ENCODE measurements around the gene MYO16. TPM values are rescaled to one million over a fixed set of nuclear protein-coding genes. Genes with fewer than 3 reads are reported as not detected.

Gene MYO16
- total and polyA plus RNA-seq, 12 donors = 0.56 to 2.4 (median 1.4) TPM

GRCh38 chr13:109012115-109012514 lies 382.7 kb downstream of the MYO16 start:
- Histone ChIP-seq H3K36me3 (replicated peaks in 1 of 2) (no peaks in the 10 kb centered on the region), H3K4me1 (replicated peaks in 1 of 2) (no peaks in the 10 kb centered on the region), H3K27me3 (no peaks in the 10 kb centered on the region), H3K4me3 (no peak overlapping the region), H3K27ac (no peak overlapping the region), H3K9me3 (replicated peaks in 1 of 3) (no peaks in the 10 kb centered on the region)
- no peak for DNase-seq
- 80 to 92% (median 85%) methylated on average over 5 of the region's 5 CpGs for WGBS, 4 donors
- TF ChIP-seq POLR2A (IDR thresholded peaks at IDR 0.05) = no peak
- TF ChIP-seq, protein P1, sequence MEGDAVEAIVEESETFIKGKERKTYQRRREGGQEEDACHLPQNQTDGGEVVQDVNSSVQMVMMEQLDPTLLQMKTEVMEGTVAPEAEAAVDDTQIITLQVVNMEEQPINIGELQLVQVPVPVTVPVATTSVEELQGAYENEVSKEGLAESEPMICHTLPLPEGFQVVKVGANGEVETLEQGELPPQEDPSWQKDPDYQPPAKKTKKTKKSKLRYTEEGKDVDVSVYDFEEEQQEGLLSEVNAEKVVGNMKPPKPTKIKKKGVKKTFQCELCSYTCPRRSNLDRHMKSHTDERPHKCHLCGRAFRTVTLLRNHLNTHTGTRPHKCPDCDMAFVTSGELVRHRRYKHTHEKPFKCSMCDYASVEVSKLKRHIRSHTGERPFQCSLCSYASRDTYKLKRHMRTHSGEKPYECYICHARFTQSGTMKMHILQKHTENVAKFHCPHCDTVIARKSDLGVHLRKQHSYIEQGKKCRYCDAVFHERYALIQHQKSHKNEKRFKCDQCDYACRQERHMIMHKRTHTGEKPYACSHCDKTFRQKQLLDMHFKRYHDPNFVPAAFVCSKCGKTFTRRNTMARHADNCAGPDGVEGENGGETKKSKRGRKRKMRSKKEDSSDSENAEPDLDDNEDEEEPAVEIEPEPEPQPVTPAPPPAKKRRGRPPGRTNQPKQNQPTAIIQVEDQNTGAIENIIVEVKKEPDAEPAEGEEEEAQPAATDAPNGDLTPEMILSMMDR (IDR thresholded peaks at IDR 0.05) = no peak
- intact Hi-C loops (cut with DNase I) = no loop called here

DNA sequence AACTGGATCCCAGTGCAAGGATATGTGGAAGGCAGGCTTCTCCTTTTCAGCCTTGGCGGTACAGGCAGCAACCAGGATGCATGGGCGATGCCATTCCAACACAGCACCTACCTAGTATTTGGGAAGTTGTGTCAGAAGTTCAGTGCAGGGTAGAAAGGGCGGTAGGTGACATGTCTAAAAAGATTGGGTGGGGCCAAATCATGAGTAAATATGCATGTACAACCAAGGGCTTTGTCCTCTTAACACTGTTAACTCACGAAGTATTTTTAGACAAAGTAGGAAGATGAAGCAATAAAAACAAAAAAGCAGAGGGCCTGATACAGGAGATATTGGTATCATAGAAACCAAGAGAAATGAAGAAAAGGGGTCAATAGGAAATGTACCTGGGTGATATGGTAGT lies 392.1 kb downstream of the MYO16 start:
- WGBS, 4 donors = 88 to 99% (median 97%) methylated on average over 4 of the region's 4 CpGs
- Histone ChIP-seq H3K9me3 (replicated peaks in 1 of 3) (no peaks in the 10 kb centered on the region), H3K27me3 (no peaks in the 10 kb centered on the region), H3K36me3 (replicated peaks in 1 of 2) (no peaks in the 10 kb centered on the region), H3K4me3 (no peak overlapping the region), H3K4me1 (replicated peaks in 1 of 2) (no peaks in the 10 kb centered on the region), H3K27ac (no peak overlapping the region)
- intact Hi-C loops (cut with DNase I) = no loop called here
- no peak for DNase-seq
- no peak for TF ChIP-seq POLR2A (IDR thresholded peaks at IDR 0.05)
- TF ChIP-seq, protein P1 (IDR thresholded peaks at IDR 0.05) = no peak

DNA sequence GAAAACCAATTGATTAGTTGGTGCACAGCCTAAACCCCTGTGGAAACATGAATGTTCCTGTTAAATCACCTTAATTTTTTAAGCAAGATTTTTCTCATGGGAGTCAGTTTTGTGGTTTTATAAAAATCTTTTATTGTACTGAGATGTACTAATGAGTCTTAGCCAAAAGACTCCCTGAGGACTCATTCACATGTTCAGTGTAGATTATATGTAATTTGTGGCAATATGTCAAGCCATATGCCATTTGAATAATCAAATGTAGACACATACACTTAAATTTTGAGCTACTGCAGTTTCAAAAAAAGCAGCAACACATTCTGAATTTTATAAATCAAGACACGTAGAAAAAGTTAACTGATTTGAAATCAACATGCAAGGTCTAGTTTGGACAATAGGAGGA lies 395.2 kb downstream of the MYO16 start:
- intact Hi-C loops (cut with DNase I) = no loop called here
- 85 to 98% (median 89%) methylated on average over 1 of the region's 1 CpG for WGBS, 4 donors

GRCh38 chr13:109026266-109026665 lies 396.9 kb downstream of the MYO16 start:
- TF ChIP-seq, protein P1 (IDR thresholded peaks at IDR 0.05) = no peak
- no peak for TF ChIP-seq POLR2A (IDR thresholded peaks at IDR 0.05)
- intact Hi-C loops (cut with DNase I) = no loop called here
- Histone ChIP-seq H3K27ac (no peak overlapping the region), H3K9me3 (replicated peaks in 1 of 3) (no peaks in the 10 kb centered on the region), H3K4me3 (no peak overlapping the region), H3K36me3 (replicated peaks in 1 of 2) (no peaks in the 10 kb centered on the region), H3K27me3 (no peaks in the 10 kb centered on the region), H3K4me1 (replicated peaks in 1 of 2) (no peaks in the 10 kb centered on the region)
- WGBS, 4 donors = 72 to 88% (median 78%) methylated on average over 4 of the region's 4 CpGs
- no peak for DNase-seq

More for the DNA sequence above, 395.2 kb downstream of the MYO16 start:
- TF ChIP-seq POLR2A (IDR thresholded peaks at IDR 0.05) = no peak
- TF ChIP-seq, protein P1 (IDR thresholded peaks at IDR 0.05) = no peak
- DNase-seq = no peak
- H3K27ac ChIP-seq = no peak overlapping the region
- no peak overlapping the region for H3K4me3 ChIP-seq
- H3K36me3 ChIP-seq (replicated peaks in 1 of 2) = no peaks in the 10 kb centered on the region
- no peaks in the 10 kb centered on the region for H3K9me3 ChIP-seq (replicated peaks in 1 of 3)
- no peaks in the 10 kb centered on the region for H3K27me3 ChIP-seq
- no peaks in the 10 kb centered on the region for H3K4me1 ChIP-seq (replicated peaks in 1 of 2)
